ENCODE measurements around the gene TMEM140.
A peak's percentile ranks its signal among the peaks of the same experiment; 100 is the strongest.
"Not testable (repeated sequence)": the region's sequence is repeated elsewhere in the genome, so short reads cannot be mapped to it uniquely, and the experiment has no call there.

TMEM140 gene

GRCh38 chr7:135147899-135148721 is at the start of gene TMEM140:
Gene TMEM140, plus strand, starts transcription at chr7:135148072. Its CDS starts 16,370 bp downstream, at chr7:135164442.
- peak; percentile 49 for FAIRE-seq

DNA sequence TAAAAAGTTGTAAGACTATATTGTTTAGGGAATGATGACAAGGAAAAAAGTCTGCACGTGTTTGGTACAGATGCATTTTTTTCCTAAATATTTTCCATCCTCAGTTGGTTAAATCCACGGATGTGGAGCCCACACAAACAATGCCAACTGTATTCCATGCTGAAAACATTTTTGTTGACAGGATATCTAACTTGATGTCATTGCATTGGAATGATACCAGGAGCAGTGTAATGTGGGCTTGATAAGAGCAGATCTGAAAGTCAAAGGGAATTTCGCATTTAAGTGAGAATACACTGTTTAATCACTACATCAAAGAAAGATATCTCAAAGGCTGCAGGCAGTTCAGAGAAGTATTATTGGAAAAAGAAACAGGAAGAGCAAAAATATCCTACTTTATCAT is 49.5 kb upstream of the TMEM140 start:
- no peak for FAIRE-seq

DNA sequence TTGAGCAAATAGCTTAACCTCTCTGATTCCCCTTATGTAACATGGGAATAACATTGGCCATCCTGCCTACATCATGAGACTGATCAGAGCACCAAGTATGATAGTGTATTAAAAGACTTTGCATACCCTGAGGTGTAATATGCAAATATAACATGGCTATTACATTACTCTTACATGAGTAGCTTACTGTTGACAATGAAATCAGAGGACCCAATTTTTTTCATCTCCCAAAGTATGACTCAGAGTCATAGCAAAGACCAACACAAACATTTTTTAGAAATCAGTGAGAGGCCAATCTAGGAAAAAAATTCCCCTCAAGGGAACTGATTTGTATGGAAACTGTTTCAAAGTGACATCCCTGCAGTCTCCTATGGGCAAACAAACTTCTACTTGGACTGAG is 47.0 kb upstream of the TMEM140 start:
- no peak for FAIRE-seq

DNA sequence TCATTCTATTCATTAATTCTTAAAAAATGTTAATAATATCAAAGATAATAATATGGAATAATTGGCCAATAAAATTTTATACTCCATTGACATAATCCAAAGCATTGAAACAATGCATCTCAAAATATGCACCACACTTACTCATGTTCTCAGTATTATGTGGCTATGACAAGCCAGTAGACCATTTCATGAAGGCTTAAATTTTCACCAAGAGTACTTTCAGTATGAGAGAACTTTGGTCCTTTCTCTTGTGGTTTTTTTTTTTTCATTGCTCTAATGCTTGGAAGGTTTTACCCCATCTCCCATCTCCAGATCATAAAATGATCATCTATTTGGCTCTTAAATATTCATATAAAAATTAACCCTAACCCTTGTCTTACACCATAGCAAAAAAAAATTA is 45.5 kb upstream of the TMEM140 start:
- no peak for FAIRE-seq

GRCh38 chr7:135109562-135109961 is 38.3 kb upstream of the TMEM140 start:
- FAIRE-seq, result no peak

- FAIRE-seq, result no peak
These were observed 37.9 kb upstream of the TMEM140 start for GRCh38 chr7:135109976-135110375.

DNA sequence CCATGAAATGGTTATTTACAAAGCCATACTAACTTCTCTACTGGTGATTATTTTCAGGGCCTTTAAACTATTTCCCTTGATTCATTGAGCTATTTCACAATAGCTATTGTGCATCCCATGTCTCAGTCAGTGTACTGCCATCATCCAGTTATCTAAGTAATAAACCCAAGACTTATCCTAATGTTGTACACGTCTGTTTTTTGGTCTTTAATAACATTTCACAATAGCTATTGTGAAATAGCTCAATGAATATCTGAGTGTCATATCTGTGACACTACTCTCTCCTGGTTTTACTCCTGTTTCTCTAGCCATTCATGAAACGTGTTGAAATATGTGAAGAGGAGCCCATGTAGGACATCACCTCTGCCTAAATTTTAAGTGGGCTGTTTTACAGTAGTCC is 36.5 kb upstream of the TMEM140 start:
- no peak for FAIRE-seq

- no peak for FAIRE-seq
These were observed 33.2 kb upstream of the TMEM140 start for GRCh38 chr7:135114622-135115021.

DNA sequence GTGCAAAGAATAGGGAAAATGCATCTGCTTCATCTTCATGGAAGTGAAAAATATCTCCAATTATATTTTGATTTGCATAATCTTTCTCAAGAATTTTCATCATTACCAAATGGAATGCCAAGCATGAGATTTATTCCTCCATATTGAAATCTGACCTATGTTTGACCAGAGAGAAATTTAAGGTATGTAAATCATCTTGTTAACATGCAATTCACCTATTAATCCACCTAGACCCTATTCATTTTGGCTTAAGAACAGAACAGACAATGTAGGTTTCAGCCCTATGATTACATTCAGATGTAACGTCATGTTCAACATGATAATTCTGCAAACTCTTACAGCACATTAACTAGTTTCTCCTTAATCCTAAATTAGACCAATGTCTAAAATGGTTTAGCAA is 30.8 kb upstream of the TMEM140 start:
- no peak for FAIRE-seq

DNA sequence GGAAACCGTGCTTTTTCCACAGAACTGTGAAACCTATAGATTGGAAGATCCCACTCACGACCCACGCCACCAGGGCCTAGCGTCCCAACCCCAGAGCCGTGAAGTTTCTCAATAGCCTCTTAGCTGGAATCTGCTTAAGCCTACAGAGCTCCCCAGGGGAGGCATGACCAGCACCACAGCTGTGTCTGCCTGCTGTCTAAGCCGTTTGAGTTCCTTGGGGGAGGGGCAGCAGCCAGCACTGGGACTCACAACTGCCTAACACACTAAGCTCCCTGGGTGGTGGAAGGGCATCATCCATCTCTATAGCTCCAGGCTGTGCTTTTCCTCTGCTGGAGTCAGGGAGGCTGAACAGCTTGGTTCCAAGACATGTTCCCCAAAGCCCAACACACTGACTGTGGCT is 26.0 kb upstream of the TMEM140 start:
- FAIRE-seq, result no peak

- FAIRE-seq, result not testable (repeated sequence)
These were observed 23.2 kb upstream of the TMEM140 start for GRCh38 chr7:135124631-135125030.

DNA sequence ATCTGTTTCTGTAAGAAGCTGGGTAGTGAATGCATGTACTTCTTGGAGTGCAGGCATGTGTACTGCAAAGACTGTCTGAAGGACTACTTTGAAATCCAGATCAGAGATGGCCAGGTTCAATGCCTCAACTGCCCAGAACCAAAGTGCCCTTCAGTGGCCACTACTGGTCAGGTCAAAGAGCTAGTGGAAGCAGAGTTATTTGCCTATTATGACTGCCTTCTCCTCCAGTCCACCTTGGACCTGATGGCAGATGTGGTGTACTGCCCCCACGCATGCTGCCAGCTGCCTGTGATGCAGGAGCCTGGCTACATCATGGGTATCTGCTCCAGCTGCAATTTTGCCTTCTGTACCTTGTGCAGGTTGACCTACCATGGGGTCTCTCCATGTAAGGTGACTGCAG is 18.9 kb upstream of the TMEM140 start:
- FAIRE-seq, result no peak

DNA sequence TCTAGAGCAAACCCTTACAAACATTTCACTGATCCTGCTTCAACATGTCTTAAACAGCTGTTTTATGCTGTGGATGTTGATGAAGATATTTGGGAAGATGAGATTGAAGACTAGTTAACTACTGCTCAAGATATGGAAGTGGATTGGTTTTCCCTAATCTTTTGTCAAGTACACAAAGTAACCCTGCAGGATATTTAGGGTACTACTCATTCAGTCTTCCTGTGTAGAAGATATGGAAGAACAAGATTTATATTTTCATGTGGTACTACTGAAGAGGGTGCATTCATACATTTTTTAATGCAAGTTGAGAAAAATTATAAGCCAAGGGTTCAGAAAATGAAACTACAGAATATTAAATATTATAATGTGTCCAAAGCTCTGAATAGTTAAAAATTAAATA is 18.3 kb upstream of the TMEM140 start:
- FAIRE-seq, result no peak

DNA sequence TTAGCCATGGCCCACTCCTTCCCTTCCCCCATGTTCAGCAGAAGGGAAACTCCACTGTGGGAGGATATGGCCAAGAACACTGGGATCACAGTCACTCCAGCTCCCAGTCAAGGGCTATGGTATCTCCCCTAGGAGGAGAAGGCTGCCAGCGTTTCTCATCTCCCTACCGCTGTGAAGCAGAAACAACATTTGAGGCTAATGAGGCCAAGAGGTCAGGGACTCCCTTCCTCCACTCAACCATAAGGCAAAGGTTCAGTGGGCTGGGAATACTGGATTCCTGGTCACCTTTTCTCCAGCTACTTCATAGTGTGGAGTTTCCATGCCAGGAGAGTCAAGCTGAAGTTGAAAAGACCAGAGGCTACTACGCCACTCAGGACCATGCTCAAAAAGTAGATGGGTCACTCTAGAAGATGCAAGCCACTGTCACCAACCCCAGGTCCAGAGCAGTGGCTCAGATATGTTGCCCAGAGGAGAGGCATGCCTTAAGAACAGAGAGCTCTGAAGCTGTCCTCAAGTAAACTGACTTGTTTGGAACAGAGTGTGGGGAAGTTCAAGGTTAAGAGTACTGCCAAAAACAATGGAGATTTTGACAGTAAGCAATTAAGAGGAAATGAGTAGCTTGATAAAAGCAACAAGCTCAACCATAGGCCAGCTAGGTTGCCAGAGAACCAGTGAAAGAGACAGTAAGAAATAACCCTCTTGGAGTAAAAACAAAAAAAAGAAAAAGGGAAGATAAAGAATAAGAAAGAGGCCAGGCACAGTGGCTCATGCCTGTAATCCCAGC is 3.8 kb upstream of the TMEM140 start:
- no peak for FAIRE-seq

DNA sequence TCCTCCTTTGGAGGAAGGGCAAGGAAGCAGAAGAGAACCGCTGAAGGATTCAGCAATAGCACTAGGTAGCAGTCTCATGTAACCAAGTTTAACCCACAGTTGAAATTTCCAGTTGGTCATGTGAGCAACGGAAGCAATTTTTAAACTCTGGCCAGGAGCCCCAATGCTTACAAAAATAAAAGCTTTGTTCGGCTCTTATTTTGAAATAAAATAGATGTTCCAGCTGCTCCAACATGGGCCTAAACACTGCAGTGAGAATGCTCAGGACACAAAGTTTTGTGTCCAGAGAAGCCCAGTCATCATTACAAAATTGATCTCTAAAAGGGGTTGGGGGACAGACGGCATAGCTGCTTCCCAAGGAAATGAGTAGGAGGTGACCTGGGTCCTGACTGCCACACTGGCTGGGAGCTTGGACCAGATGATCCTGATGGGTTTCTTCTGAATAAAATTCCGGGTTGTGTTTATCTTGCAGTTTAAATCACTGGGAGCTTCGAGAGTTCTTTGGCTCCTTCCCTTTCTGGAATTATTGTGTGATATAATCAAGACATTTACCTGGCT is 452 bp upstream of the TMEM140 start:
- FAIRE-seq, result peak; percentile 37

GRCh38 chr7:135150072-135150782 is 2.4 kb downstream of the TMEM140 start:
- FAIRE-seq, result no peak

- FAIRE-seq, result no peak
These were observed 3.3 kb downstream of the TMEM140 start for GRCh38 chr7:135151132-135151531.

- no peak for FAIRE-seq
These were observed 3.7 kb downstream of the TMEM140 start for GRCh38 chr7:135151533-135151932.

GRCh38 chr7:135152442-135152841 is 4.6 kb downstream of the TMEM140 start:
- FAIRE-seq, result no peak

DNA sequence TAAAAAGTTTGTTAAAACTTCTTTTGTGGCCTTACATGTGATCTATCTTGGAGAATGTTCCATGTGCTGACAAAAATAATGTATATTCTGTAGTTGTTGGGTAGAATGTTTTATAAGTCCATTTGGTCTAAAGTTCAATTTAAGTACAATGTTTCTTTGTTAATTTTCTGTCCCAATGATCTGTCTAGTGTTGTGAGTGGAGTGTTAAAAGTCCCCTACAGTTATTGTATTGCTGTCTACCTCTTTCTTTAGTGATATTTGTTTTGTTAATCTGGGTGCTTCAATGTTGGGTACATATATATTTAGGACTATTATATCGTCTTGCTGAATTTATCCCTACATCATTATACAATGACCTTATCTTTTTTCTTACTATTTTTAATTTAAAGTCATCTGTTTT is 6.9 kb downstream of the TMEM140 start:
- no peak for FAIRE-seq

GRCh38 chr7:135156290-135156689 is 8.4 kb downstream of the TMEM140 start:
- FAIRE-seq, result no peak

DNA sequence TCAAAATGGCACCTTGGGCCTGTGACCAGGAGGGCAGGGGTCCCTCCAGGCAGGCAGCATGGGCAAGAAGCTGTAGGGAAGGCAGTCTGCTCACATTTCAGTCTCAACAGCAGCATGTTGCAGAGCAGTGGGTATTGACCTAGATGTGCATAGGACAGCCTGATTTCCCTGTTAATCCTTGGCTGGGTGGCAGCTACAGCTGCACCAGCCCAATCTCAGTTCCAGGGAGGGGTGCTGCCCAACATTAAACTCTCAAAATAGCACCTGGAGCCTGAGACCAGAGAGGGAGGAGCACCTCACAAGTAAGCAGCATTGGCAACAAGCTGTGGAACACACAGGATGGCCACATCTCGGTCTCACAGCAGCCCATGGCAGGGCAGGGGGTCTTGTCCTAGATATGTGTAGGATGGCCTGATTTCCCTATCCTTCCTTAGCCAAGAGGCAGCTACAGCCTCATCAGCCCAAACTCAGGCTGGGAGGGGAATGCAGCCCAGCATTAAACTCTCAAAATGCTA is 10.3 kb downstream of the TMEM140 start:
- FAIRE-seq, result no peak

DNA sequence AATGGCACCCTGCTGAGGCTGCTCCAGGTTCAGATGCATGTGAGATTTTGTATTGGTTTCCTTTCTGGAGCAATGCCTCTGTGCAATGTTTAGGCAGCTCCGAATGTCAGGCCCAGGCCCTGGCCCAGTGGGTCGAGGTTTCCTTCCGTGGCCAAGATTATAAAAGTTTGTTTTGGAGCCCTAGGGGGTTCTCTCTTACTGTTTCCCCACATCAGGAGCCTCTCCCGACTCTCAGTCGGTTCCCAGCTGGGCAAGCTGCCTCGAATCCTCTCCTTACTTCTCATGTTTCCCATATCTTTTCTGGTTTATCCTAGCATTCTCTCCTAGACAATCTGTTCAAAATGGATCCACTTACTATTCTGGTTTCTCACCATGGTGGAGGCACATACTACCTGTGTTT is 11.0 kb downstream of the TMEM140 start:
- FAIRE-seq, result no peak
